Endothelial cell of umbilical vein (primary cell): ENCODE measurements around the gene RWDD4. TPM values are rescaled to one million over a fixed set of nuclear protein-coding genes. Genes with fewer than 3 reads are reported as not detected.

Source experiments
- BruUV-seq: library from RNA; stranded (reverse); fragments of 400-500 nt; replicated peaks from 2 replicates; lab custom pipeline; 2021; lab: Mats Ljungman, UMichigan
- CTCF ChIA-PET: fragments of 300-600, 350-600 bp; sonication (Branson Sonifier 250); formaldehyde crosslinking; loops from one replicate; lab custom pipeline; 2021; ENCODE audit warnings: antibody characterized with exemption, inconsistent platforms; lab: Charles Lee
- POLR2A ChIA-PET: fragments of 300-600, 350-600 bp; sonication (Branson Sonifier 250); formaldehyde crosslinking; loops from one replicate; lab custom pipeline; 2021; ENCODE audit warnings: antibody characterized with exemption, inconsistent platforms; lab: Charles Lee
- DNase-seq: peaks from one replicate; pipeline ENCODE4 v3.0.0-alpha.2; 2011; ENCODE audit warnings: low read depth, low spot score
- FAIRE-seq: peaks from 2 replicates; lab custom pipeline; 2011; peaks lifted over from hg19 to GRCh38; lab: Jason Lieb, UNC
- H2AFZ ChIP-seq: 2 replicates; pipeline ENCODE4 v1.6.0; 2012; ENCODE audit warnings: low read depth, low read length, control low read depth, inconsistent platforms
- H3K27ac ChIP-seq: 2 replicates; pipeline ENCODE4 v1.5.1; 2011; ENCODE audit warnings: low read depth, mild to moderate bottlenecking, control low read depth, low read length, moderate library complexity; ENCODE audit not compliant: insufficient read depth
- H3K27me3 ChIP-seq, 2 experiments: 2 replicates each; pipeline versions ENCODE4 v1.6.0 to v1.6.1; 2011; ENCODE audit warnings: low read length in 2 of 2, mixed read lengths in 1 of 2; ENCODE audit not compliant: control insufficient read depth in 2 of 2, insufficient read depth in 2 of 2
- H3K36me3 ChIP-seq, 2 experiments: 2 replicates in 1 of 2; 3 replicates in 1 of 2; pipeline ENCODE4 v1.5.1; 2011; ENCODE audit warnings: low read length in 2 of 2, mild to moderate bottlenecking in 1 of 2, moderate library complexity in 1 of 2; ENCODE audit not compliant: control insufficient read depth in 2 of 2, insufficient read depth in 2 of 2; ENCODE audit errors: extremely low read depth in 1 of 2
- H3K4me1 ChIP-seq: 3 replicates; pipeline ENCODE4 v1.5.1; 2011; ENCODE audit warnings: mild to moderate bottlenecking, low read length; ENCODE audit not compliant: control insufficient read depth, insufficient read depth; ENCODE audit errors: extremely low read depth
- H3K4me2 ChIP-seq: 2 replicates; pipeline ENCODE4 v1.6.1; 2011; ENCODE audit warnings: low read length, control low read depth, mixed read lengths; ENCODE audit not compliant: insufficient read depth
- H3K4me3 ChIP-seq, 3 experiments: fragments of 200-600 bp in 1 of 3; sonication (generic), shearing (Covaris generic) in 1 of 3; replicated peaks in 1 of 3; 2 replicates each; pipeline ENCODE4 v1.5.1; 2011 to 2016; ENCODE audit warnings: control low read depth in 3 of 3, low read length in 3 of 3, mild to moderate bottlenecking in 2 of 3, inconsistent platforms in 1 of 3, low read depth in 1 of 3, moderate library complexity in 1 of 3; ENCODE audit not compliant: insufficient read depth in 1 of 3
- H3K79me2 ChIP-seq: 2 replicates; pipeline ENCODE4 v1.6.0; 2012; ENCODE audit warnings: low read length, inconsistent platforms; ENCODE audit not compliant: control insufficient read depth, insufficient read depth
- H3K9ac ChIP-seq: replicated peaks from 2 replicates; pipeline ENCODE3; 2011; ENCODE audit warnings: low read length, control low read depth; ENCODE audit not compliant: insufficient read depth; ENCODE audit errors: extremely low read depth
- H3K9me1 ChIP-seq: replicated peaks from 3 replicates; pipeline ENCODE4 v1.6.0; 2011; ENCODE audit warnings: mild to moderate bottlenecking, low read length; ENCODE audit not compliant: control insufficient read depth, insufficient read depth; ENCODE audit errors: extremely low read depth
- H3K9me3 ChIP-seq: replicated peaks from 2 replicates; pipeline ENCODE4 v1.5.1; 2012; ENCODE audit warnings: low read length, inconsistent platforms; ENCODE audit not compliant: control insufficient read depth, insufficient read depth
- H4K20me1 ChIP-seq: replicated peaks from 2 replicates; pipeline ENCODE3; 2011; ENCODE audit warnings: mild to moderate bottlenecking, low read length; ENCODE audit not compliant: control insufficient read depth, insufficient read depth; ENCODE audit errors: extremely low read depth
- CTCF ChIP-seq, 2 donors: IDR thresholded peaks; 1 replicate in 1 of 2; 2 replicates in 1 of 2; pipeline ENCODE4 v1.5.1; 2011; ENCODE audit warnings: low read length in 2 of 2, mild to moderate bottlenecking in 2 of 2, moderate library complexity in 2 of 2, control low read depth in 1 of 2, inconsistent platforms in 1 of 2, low read depth in 1 of 2; ENCODE audit not compliant: insufficient read depth in 1 of 2; ENCODE audit errors: extremely low read depth in 1 of 2
- EZH2 ChIP-seq: IDR thresholded peaks from 2 replicates; pipeline ENCODE4 v1.6.1; 2012; ENCODE audit warnings: borderline replicate concordance, low read depth, mild to moderate bottlenecking, moderate library complexity, low read length, inconsistent platforms; ENCODE audit not compliant: severe bottlenecking
- FOS ChIP-seq: IDR thresholded peaks from 2 replicates; pipeline ENCODE4 v1.6.1; 2011; ENCODE audit warnings: mild to moderate bottlenecking, low read length, moderate library complexity, borderline replicate concordance; ENCODE audit not compliant: insufficient read depth
- GATA2 ChIP-seq: IDR thresholded peaks from 2 replicates; pipeline ENCODE4 v1.7.0; 2011; ENCODE audit warnings: low read depth, mild to moderate bottlenecking, moderate library complexity, mixed read lengths, low read length; ENCODE audit not compliant: insufficient read length, insufficient read depth
- JUN ChIP-seq: IDR thresholded peaks from 2 replicates; pipeline ENCODE4 v1.6.1; 2011; ENCODE audit warnings: borderline replicate concordance, low read depth; ENCODE audit not compliant: insufficient read length, insufficient read depth
- MAX ChIP-seq: IDR thresholded peaks from 2 replicates; pipeline ENCODE4 v1.6.1; 2011; ENCODE audit not compliant: insufficient read depth, insufficient read length
- MYC ChIP-seq: IDR thresholded peaks from one replicate; pipeline ENCODE4 v1.6.1; 2011; ENCODE audit warnings: mild to moderate bottlenecking, low read depth, low read length
- POLR2A ChIP-seq: IDR thresholded peaks from 2 replicates; pipeline ENCODE4 v1.6.1; 2012; ENCODE audit warnings: low read depth, mild to moderate bottlenecking, control low read depth, low read length
- POLR2AphosphoS5 ChIP-seq: IDR thresholded peaks from 2 replicates; pipeline ENCODE4 v1.6.1; 2012; ENCODE audit warnings: low read depth, mild to moderate bottlenecking, control low read depth, low read length, moderate library complexity; ENCODE audit not compliant: insufficient read depth
- dilution Hi-C: fragments of 300-500 bp; cut with MboI; formaldehyde crosslinking; loops from one replicate; pipeline ENCODE4 v1.15.0; 2019; ENCODE audit warnings: low sequenced_read_pairs; ENCODE audit not compliant: extremely low pct_ligation_motif_present
- intact Hi-C: fragments of 100-400 bp; cut with micrococcal nuclease; formaldehyde crosslinking; loops from one replicate; pipeline ENCODE4 v1.10.0; 2022
- polyA plus RNA-seq, 4 experiments: library from polyadenylated mRNA; depleted of rRNA in 3 of 4; stranded (reverse) in 3 of 4; unstranded in 1 of 4; fragments of >200 nt; gene quantifications; 2 replicates each; pipeline versions ENCODE4 v1.2.1 to v1.2.3, GENCODE V29; 2011 to 2012; ENCODE audit warnings: missing spikeins in 1 of 4
- total RNA-seq: library from RNA; stranded (reverse); gene quantifications from 2 replicates; pipeline ENCODE4 v1.2.3, GENCODE V29; 2021

The RWDD4 gene
- total and polyA plus RNA-seq, 2 donors (not counting 3 experiments of a cell fraction or from before 2014, with no cell fraction given), result 4.9 to 16.6 TPM

- Histone ChIP-seq H3K4me2 (no peak overlapping the region), H3K9me1 (no peaks in the 10 kb centered on the region), H3K27me3 (no peaks in the 10 kb centered on the region), H3K4me1 (peaks cover 11% of the 10 kb centered on the region), H3K9me3 (no peaks in the 10 kb centered on the region), H2AFZ (no peak overlapping the region), H4K20me1 (no peaks in the 10 kb centered on the region), H3K36me3 (no peaks in the 10 kb centered on the region), H3K9ac (no peak overlapping the region), H3K79me2 (no peaks in the 10 kb centered on the region), H3K4me3 (no peak overlapping the region), H3K27ac (no peak overlapping the region)
- DNase-seq (no peak), FAIRE-seq (no peak)
- intact Hi-C loops (no loop called here), dilution Hi-C loops (no loop called here)
- no peak for TF ChIP-seq FOS
- no peak for TF ChIP-seq MAX
- no peak for TF ChIP-seq JUN
- no peak for TF ChIP-seq POLR2A
- TF ChIP-seq GATA2, result no peak
- TF ChIP-seq MYC, result no peak
- TF ChIP-seq EZH2, result no peak
- no peak for TF ChIP-seq CTCF (IDR thresholded peaks at IDR 0.05; ENCODE audit: extremely low read depth in 1 of 2, insufficient read depth in 1 of 2, low read depth in 1 of 2, low read length in 2 of 2)
- TF ChIP-seq POLR2AphosphoS5, result no peak
- POLR2A ChIA-PET, result no interaction called here
- no TSS peak for BruUV-seq
- CTCF ChIA-PET, result no interaction called here
Observed at GRCh38 chr4:183638436-183638835, 20.5 kb downstream of the RWDD4 start.
